Smooth muscle cell (in vitro differentiated cells): ENCODE measurements around the gene FILIP1L. TPM values are rescaled to one million over a fixed set of nuclear protein-coding genes. Genes with fewer than 3 reads are reported as not detected.
A peak's percentile ranks its signal among the peaks of the same experiment; 100 is the strongest.

Source experiments
- DNase-seq: peaks from one replicate; lab custom pipeline; 2025; ENCODE audit not compliant: unreplicated experiment; lab: John Stamatoyannopoulos, UW
- H2AFZ ChIP-seq: fragments of 200-600 bp; sonication (generic); 2 replicates; pipeline ENCODE4 v1.6.0; 2016; ENCODE audit warnings: antibody characterized with exemption, low read depth, mild to moderate bottlenecking
- H3F3A ChIP-seq: fragments of 200-600 bp; sonication (generic); 2 replicates; pipeline ENCODE4 v1.6.0; 2017; ENCODE audit warnings: antibody characterized with exemption, low read depth
- H3K27ac ChIP-seq: fragments of 200-600 bp; sonication (generic); 2 replicates; pipeline ENCODE4 v1.5.1; 2016; ENCODE audit warnings: low read depth, mild to moderate bottlenecking
- H3K27me3 ChIP-seq: fragments of 200-600 bp; sonication (generic); 2 replicates; pipeline ENCODE4 v1.6.1; 2016; ENCODE audit warnings: low read depth, mild to moderate bottlenecking
- H3K36me3 ChIP-seq: fragments of 200-600 bp; sonication (generic); 2 replicates; pipeline ENCODE4 v1.5.1; 2016; ENCODE audit warnings: low read depth
- H3K4me1 ChIP-seq: fragments of 200-600 bp; sonication (generic); 2 replicates; pipeline ENCODE4 v1.5.1; 2016; ENCODE audit warnings: low read depth
- H3K4me2 ChIP-seq: fragments of 200-600 bp; sonication (generic); 2 replicates; pipeline ENCODE4 v1.6.0; 2016; ENCODE audit warnings: mild to moderate bottlenecking
- H3K4me3 ChIP-seq: fragments of 200-600 bp; sonication (generic); 2 replicates; pipeline ENCODE4 v1.5.1; 2016; ENCODE audit warnings: mild to moderate bottlenecking
- H3K79me2 ChIP-seq: fragments of 200-600 bp; sonication (generic); 2 replicates; pipeline ENCODE4 v1.6.0; 2016; ENCODE audit warnings: low read depth, mild to moderate bottlenecking
- H3K9ac ChIP-seq: fragments of 200-600 bp; sonication (generic); 2 replicates; pipeline ENCODE4 v1.6.0; 2016; ENCODE audit warnings: low read depth
- H3K9me3 ChIP-seq: fragments of 200-600 bp; sonication (generic); replicated peaks from 2 replicates; pipeline ENCODE4 v1.5.1; 2016; ENCODE audit warnings: low read depth
- H4K20me1 ChIP-seq: fragments of 200-600 bp; sonication (generic); 2 replicates; pipeline ENCODE4 v1.6.0; 2016; ENCODE audit warnings: low read depth
- whole genome bisulfite sequencing: methylation state at CpG from one replicate; pipeline ENCODE4 v1.1.7; 2016; ENCODE audit warnings: low lambda C conversion rate; 5-methylcytosine and 5-hydroxymethylcytosine counted together
- polyA plus RNA-seq: library from polyadenylated mRNA; unstranded; fragments of >200 nt; fragmentation: Nextera tagmentation; extraction: Ambion mirVana; gene quantifications from 2 replicates; pipeline ENCODE4 v1.2.1, GENCODE V29; 2016
- total RNA-seq: library from RNA; depleted of rRNA; stranded (reverse); fragments of >200 nt; gene quantifications from 2 replicates; pipeline ENCODE4 v1.2.3, GENCODE V29; 2014
- TF ChIP-seq, protein P1 (sequence below): fragments of 200-600 bp; sonication (generic); IDR thresholded peaks from 2 replicates; pipeline ENCODE4 v1.5.1; 2017; ENCODE audit warnings: borderline replicate concordance, mild to moderate bottlenecking, antibody characterized with exemption; ENCODE audit not compliant: insufficient read depth, poor library complexity, severe bottlenecking

Gene FILIP1L
- total and polyA plus RNA-seq, 2 experiments from 2014 or later: 56.2 to 104 TPM

DNA sequence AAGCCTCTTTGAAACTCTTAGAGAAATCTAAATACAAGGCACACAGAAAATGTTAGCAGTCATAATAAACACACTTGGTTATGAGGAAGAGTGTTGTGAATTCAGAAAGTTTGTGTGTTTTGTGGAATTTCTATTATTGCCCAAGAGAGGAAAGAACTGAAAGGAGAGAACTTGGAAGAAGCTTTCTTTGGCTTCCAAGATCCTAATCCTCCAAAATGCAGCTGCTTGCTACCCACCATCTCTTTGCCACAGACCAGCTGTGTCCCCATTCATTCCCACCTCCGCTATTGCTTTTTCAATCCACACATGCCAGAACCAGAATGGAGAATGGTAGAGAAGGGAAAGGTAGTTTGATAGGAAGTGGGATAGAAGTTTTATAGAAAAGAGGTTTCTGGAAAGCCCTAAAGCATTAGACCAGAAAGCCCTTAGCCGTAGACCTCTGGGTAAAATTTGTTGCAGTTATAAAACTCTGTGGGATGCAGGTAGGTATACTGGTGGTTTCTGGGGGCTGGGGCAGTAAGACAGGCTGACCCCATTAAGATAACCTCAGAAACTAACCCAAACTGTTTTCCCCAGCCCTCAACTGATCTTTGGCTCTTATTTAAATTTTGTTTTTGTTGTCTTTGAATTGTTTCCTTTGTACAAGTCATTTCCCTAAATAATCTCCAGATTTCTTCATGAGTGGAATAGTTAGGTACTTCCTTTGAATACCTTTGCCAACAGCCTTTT, 108.5 kb downstream of the FILIP1L start:
- H3K27ac ChIP-seq: peak overlapping the region; percentile 59
- TF ChIP-seq, protein P1, sequence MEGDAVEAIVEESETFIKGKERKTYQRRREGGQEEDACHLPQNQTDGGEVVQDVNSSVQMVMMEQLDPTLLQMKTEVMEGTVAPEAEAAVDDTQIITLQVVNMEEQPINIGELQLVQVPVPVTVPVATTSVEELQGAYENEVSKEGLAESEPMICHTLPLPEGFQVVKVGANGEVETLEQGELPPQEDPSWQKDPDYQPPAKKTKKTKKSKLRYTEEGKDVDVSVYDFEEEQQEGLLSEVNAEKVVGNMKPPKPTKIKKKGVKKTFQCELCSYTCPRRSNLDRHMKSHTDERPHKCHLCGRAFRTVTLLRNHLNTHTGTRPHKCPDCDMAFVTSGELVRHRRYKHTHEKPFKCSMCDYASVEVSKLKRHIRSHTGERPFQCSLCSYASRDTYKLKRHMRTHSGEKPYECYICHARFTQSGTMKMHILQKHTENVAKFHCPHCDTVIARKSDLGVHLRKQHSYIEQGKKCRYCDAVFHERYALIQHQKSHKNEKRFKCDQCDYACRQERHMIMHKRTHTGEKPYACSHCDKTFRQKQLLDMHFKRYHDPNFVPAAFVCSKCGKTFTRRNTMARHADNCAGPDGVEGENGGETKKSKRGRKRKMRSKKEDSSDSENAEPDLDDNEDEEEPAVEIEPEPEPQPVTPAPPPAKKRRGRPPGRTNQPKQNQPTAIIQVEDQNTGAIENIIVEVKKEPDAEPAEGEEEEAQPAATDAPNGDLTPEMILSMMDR: no peak

GRCh38 chr3:100004931-100005330, 109.4 kb downstream of the FILIP1L start:
- Histone ChIP-seq H3K36me3 (no peaks in the 10 kb centered on the region), H2AFZ (no peak overlapping the region), H3K27me3 (no peaks in the 10 kb centered on the region), H3K79me2 (no peaks in the 10 kb centered on the region), H3K4me3 (no peak overlapping the region), H3K27ac (peak overlapping the region; percentile 59), H3K9me3 (no peaks in the 10 kb centered on the region), H3F3A (no peaks in the 10 kb centered on the region), H4K20me1 (no peaks in the 10 kb centered on the region), H3K9ac (no peak overlapping the region), H3K4me1 (peaks cover 16% of the 10 kb centered on the region), H3K4me2 (no peak overlapping the region)
- WGBS: 92% methylated on average over 1 of the region's 1 CpG
- DNase-seq: no peak
- TF ChIP-seq, protein P1: no peak

More for the DNA sequence above, 108.5 kb downstream of the FILIP1L start:
- H2AFZ ChIP-seq: peak overlapping the region; percentile 24
- H3K4me1 ChIP-seq: peaks cover 16% of the 10 kb centered on the region
- H4K20me1 ChIP-seq: no peaks in the 10 kb centered on the region
- H3K4me3 ChIP-seq: no peak overlapping the region
- H3K9ac ChIP-seq: no peak overlapping the region
- 58% methylated on average over 2 of the region's 2 CpGs for WGBS
- no peaks in the 10 kb centered on the region for H3K79me2 ChIP-seq
- no peaks in the 10 kb centered on the region for H3K27me3 ChIP-seq
- no peaks in the 10 kb centered on the region for H3K9me3 ChIP-seq
- H3F3A ChIP-seq: no peaks in the 10 kb centered on the region
- peak overlapping the region; percentile 35 for H3K4me2 ChIP-seq
- DNase-seq: no peak
- no peaks in the 10 kb centered on the region for H3K36me3 ChIP-seq

DNA sequence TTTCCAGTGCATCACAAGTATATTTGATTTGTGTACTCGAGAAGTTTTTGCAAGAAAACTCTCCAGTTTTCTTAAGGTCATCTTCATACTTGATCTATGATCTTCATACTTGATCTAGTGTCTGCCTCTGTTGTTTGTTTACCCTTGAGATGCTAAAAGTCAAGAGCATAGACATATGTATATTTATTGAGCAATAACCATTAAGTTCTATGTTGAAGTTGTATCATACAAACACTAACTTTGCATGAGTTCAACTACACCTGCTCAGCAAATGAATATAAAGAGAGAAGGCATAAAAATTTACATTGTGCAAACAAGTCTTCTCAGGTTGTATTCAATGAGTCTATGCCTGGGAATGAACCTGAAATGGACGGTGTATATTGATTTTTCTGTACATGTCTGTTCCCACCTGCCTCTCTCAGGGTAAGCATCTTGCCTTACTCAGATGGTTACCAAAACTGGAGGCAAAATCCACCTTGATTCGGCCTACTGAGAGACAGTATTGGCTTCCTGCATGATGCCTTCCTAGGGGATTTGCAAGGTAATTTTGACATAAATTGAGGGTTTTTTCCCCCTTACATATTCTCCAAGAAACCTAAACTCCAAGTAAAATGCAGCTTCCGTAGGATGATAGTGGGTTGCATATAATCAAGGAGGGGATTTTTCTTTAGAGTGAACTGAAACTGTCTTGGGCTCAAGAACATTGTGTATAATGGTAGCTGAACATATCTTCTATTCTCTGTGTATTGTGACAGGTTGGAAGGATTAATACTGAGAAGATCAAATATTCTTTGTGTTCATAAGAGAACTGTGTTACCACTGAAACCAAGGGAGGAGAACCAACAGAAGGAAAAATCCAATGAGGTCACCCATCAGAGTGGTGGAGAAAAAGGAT, 110.4 kb downstream of the FILIP1L start:
- H3F3A ChIP-seq: no peaks in the 10 kb centered on the region
- H3K27me3 ChIP-seq: no peaks in the 10 kb centered on the region
- no peaks in the 10 kb centered on the region for H3K79me2 ChIP-seq
- no peak overlapping the region for H2AFZ ChIP-seq
- no peaks in the 10 kb centered on the region for H4K20me1 ChIP-seq
- no peak for DNase-seq
- H3K27ac ChIP-seq: peak overlapping the region; percentile 91
- TF ChIP-seq, protein P1: no peak
- H3K9ac ChIP-seq: peak overlapping the region; percentile 46
- H3K36me3 ChIP-seq: no peaks in the 10 kb centered on the region
- H3K4me3 ChIP-seq: no peak overlapping the region
- H3K9me3 ChIP-seq: no peaks in the 10 kb centered on the region
- H3K4me2 ChIP-seq: no peak overlapping the region
- peaks cover 21% of the 10 kb centered on the region for H3K4me1 ChIP-seq
- 93% methylated on average over 4 of the region's 4 CpGs for WGBS
